HG02571 (cell line): ENCODE data around the gene RAD23B.
"Not testable (repeated sequence)": the region's sequence is repeated elsewhere in the genome, so short reads cannot be mapped to it uniquely, and the experiment has no call there.

ENCODE experiments used
- ATAC-seq: cut with Tn5 transposase; IDR thresholded peaks from one replicate; pipeline ENCODE4 v1.9.1; 2021; ENCODE audit warnings: mild to moderate bottlenecking, moderate library complexity; ENCODE audit not compliant: unreplicated experiment

RAD23B gene

GRCh38 chr9:107282759-107283622 is at the start of gene RAD23B:
RAD23B (plus strand) TSS chr9:107283279; CDS start chr9:107283630, 351 bp downstream.
- ATAC-seq = peak; percentile 85

- no peak for ATAC-seq
Observed at GRCh38 chr9:107235765-107236442, 47.2 kb upstream of the RAD23B start.

- no peak for ATAC-seq
Observed at GRCh38 chr9:107237873-107238272, 45.2 kb upstream of the RAD23B start.

GRCh38 chr9:107239474-107239873 is 43.6 kb upstream of the RAD23B start:
- ATAC-seq = no peak

GRCh38 chr9:107240260-107240659 is 42.8 kb upstream of the RAD23B start:
- ATAC-seq = no peak

GRCh38 chr9:107242073-107243030 is 40.7 kb upstream of the RAD23B start:
- no peak for ATAC-seq

GRCh38 chr9:107243742-107244141 is 39.3 kb upstream of the RAD23B start:
- ATAC-seq = peak; percentile 82

GRCh38 chr9:107246259-107247254 is 36.5 kb upstream of the RAD23B start:
- ATAC-seq = no peak

- no peak for ATAC-seq
Observed at GRCh38 chr9:107248714-107249113, 34.4 kb upstream of the RAD23B start.

- no peak for ATAC-seq
Observed at GRCh38 chr9:107249131-107249533, 33.9 kb upstream of the RAD23B start.

GRCh38 chr9:107249665-107250285 is 33.3 kb upstream of the RAD23B start:
- no peak for ATAC-seq

- no peak for ATAC-seq
Observed at GRCh38 chr9:107251756-107252322, 31.2 kb upstream of the RAD23B start.

GRCh38 chr9:107258919-107259318 is 24.2 kb upstream of the RAD23B start:
- no peak for ATAC-seq

- not testable (repeated sequence) for ATAC-seq
Observed at GRCh38 chr9:107259751-107260313, 23.2 kb upstream of the RAD23B start.

GRCh38 chr9:107260437-107261081 is 22.5 kb upstream of the RAD23B start:
- peak; percentile 99 for ATAC-seq

- ATAC-seq = no peak
Observed at GRCh38 chr9:107261106-107261505, 22.0 kb upstream of the RAD23B start.

- ATAC-seq = no peak
Observed at GRCh38 chr9:107263289-107263688, 19.8 kb upstream of the RAD23B start.
